GM12878 (cell line): ENCODE results near the gene PHYHIPL. TPM values are rescaled to one million over a fixed set of nuclear protein-coding genes. Genes with fewer than 3 reads are reported as not detected.

ENCODE experiments used
- ATAC-seq: fragments of 200-7000 bp; cut with Tn5 transposase; 3 replicates; pipeline ENCODE4 v1.9.1; 2020; ENCODE audit warnings: mild to moderate bottlenecking, moderate library complexity
- BruUV-seq: library from RNA; stranded (reverse); fragments of 400-500 nt; replicated peaks from 2 replicates; lab custom pipeline; 2021; lab: Mats Ljungman, UMichigan
- CTCF ChIA-PET: fragments of 300-600 bp; sonication (Branson Sonifier 250); formaldehyde crosslinking; extraction: SDS; loops from one replicate; lab custom pipeline; 2021; ENCODE audit warnings: inconsistent platforms; lab: Yijun Ruan, JAX
- POLR2A ChIA-PET: fragments of 350-600 bp; formaldehyde crosslinking; extraction: SDS; loops from one replicate; lab custom pipeline; 2021; ENCODE audit warnings: inconsistent platforms; lab: Charles Lee
- RAD21 ChIA-PET: fragments of 300-600 bp; sonication (Branson Sonifier 250); formaldehyde crosslinking; loops from one replicate; lab custom pipeline; 2023; ENCODE audit warnings: antibody characterized with exemption; ENCODE audit not compliant: unreplicated experiment; lab: Charles Lee
- SMC1A ChIA-PET: fragments of 300-600 bp; sonication (Branson Sonifier 250); formaldehyde crosslinking; loops from one replicate; lab custom pipeline; 2023; ENCODE audit not compliant: unreplicated experiment, uncharacterized antibody; lab: Charles Lee
- DNase-seq: peaks from one replicate; pipeline ENCODE4 v3.0.0-alpha.2; 2011; ENCODE audit warnings: low read depth, low spot score
- FAIRE-seq: peaks from 3 replicates; lab custom pipeline; 2011; peaks lifted over from hg19 to GRCh38; lab: Jason Lieb, UNC
- H2AFZ ChIP-seq: 2 replicates; pipeline ENCODE4 v1.6.0; 2011; ENCODE audit warnings: low read depth, low read length, control low read depth; ENCODE audit not compliant: control insufficient read depth
- H3K27ac ChIP-seq: 2 replicates; pipeline ENCODE4 v1.5.1; 2011; ENCODE audit warnings: control low read depth; ENCODE audit not compliant: control insufficient read depth, insufficient read depth
- H3K27me3 ChIP-seq, 2 experiments: replicated peaks in 1 of 2; 2 replicates each; pipeline versions ENCODE4 v1.6.0 to v1.6.1; 2011; ENCODE audit warnings: low read length in 1 of 2; ENCODE audit not compliant: control insufficient read depth in 2 of 2, insufficient read depth in 2 of 2
- H3K36me3 ChIP-seq, 2 experiments: 2 replicates each; pipeline ENCODE4 v1.5.1; 2011; ENCODE audit warnings: low read length in 1 of 2; ENCODE audit not compliant: control insufficient read depth in 2 of 2, insufficient read depth in 2 of 2
- H3K4me1 ChIP-seq: 2 replicates; pipeline ENCODE4 v1.6.1; 2011; ENCODE audit warnings: mild to moderate bottlenecking, low read length, moderate library complexity, mixed read lengths; ENCODE audit not compliant: control insufficient read depth, insufficient read depth
- H3K4me2 ChIP-seq: 2 replicates; pipeline ENCODE4 v1.6.0; 2011; ENCODE audit warnings: control low read depth; ENCODE audit not compliant: control insufficient read depth, insufficient read depth
- H3K4me3 ChIP-seq: fragments of 200-600 bp; sonication (generic); 2 replicates; pipeline ENCODE4 v1.5.1; 2016
- H3K79me2 ChIP-seq: 2 replicates; pipeline ENCODE4 v1.6.0; 2011; ENCODE audit warnings: low read length; ENCODE audit not compliant: control insufficient read depth, insufficient read depth
- H3K9ac ChIP-seq: 2 replicates; pipeline ENCODE4 v1.8.0; 2011; ENCODE audit warnings: low read length, control low read depth, mixed read lengths; ENCODE audit not compliant: control insufficient read depth, insufficient read depth
- H3K9me3 ChIP-seq: replicated peaks from 3 replicates; pipeline ENCODE4 v1.5.1; 2011; ENCODE audit warnings: mild to moderate bottlenecking, low read length; ENCODE audit not compliant: control insufficient read depth, insufficient read depth
- H4K20me1 ChIP-seq: 2 replicates; pipeline ENCODE4 v1.6.0; 2011; ENCODE audit not compliant: control insufficient read depth, insufficient read depth
- BMI1 ChIP-seq: fragments of 450-650 bp; IDR thresholded peaks from 2 replicates; pipeline ENCODE4 v1.6.1; 2016; ENCODE audit warnings: mild to moderate bottlenecking, moderate library complexity, borderline replicate concordance
- IRF4 ChIP-seq: IDR thresholded peaks from 2 replicates; pipeline ENCODE4 v1.6.1; 2011; ENCODE audit warnings: low read depth, low read length
- MEF2B ChIP-seq: fragments of 450-650 bp; IDR thresholded peaks from 2 replicates; pipeline ENCODE4 v1.6.1; 2018; ENCODE audit warnings: mild to moderate bottlenecking, moderate library complexity; ENCODE audit not compliant: partially characterized antibody, poor library complexity, severe bottlenecking
- NBN ChIP-seq: fragments of 450-650 bp; IDR thresholded peaks from 2 replicates; pipeline ENCODE4 v1.6.1; 2016
- PAX8 ChIP-seq: fragments of 450-650 bp; IDR thresholded peaks from 2 replicates; pipeline ENCODE4 v1.6.1; 2017; ENCODE audit warnings: mild to moderate bottlenecking, moderate library complexity
- SMAD1 ChIP-seq: fragments of 450-650 bp; IDR thresholded peaks from 2 replicates; pipeline ENCODE4 v1.6.1; 2018; ENCODE audit warnings: mild to moderate bottlenecking, low read depth; ENCODE audit not compliant: partially characterized antibody
- SRF ChIP-seq, 2 experiments: IDR thresholded peaks; 2 replicates each; pipeline ENCODE4 v1.6.1; 2011; ENCODE audit warnings: low read depth in 2 of 2, low read length in 2 of 2, mild to moderate bottlenecking in 1 of 2, moderate library complexity in 1 of 2
- WRNIP1 ChIP-seq: IDR thresholded peaks from 2 replicates; pipeline ENCODE4 v1.6.1; 2011; ENCODE audit warnings: low read depth, low read length, improper control_type of control experiment, borderline replicate concordance
- YBX1 ChIP-seq: fragments of 450-650 bp; IDR thresholded peaks from 2 replicates; pipeline ENCODE4 v1.6.1; 2016; ENCODE audit warnings: antibody characterized with exemption
- YY1 ChIP-seq: IDR thresholded peaks from 2 replicates; pipeline ENCODE4 v1.6.1; 2011; ENCODE audit warnings: low read depth, mild to moderate bottlenecking, low read length
- WGBS: methylation state at CpG from one replicate; pipeline ENCODE4 v1.1.6; 2016; ENCODE audit warnings: low lambda C conversion rate; ENCODE audit not compliant: insufficient replicate concordance, insufficient coverage; ENCODE audit errors: missing lambda C conversion rate; 5-methylcytosine and 5-hydroxymethylcytosine counted together
- in situ Hi-C: fragments of 300-500 bp; cut with MboI; formaldehyde crosslinking; loops from 9 replicates; pipeline ENCODE4 v1.14.3; 2018; ENCODE audit warnings: mixed read lengths
- intact Hi-C: fragments of 100-400 bp; cut with micrococcal nuclease; formaldehyde crosslinking; loops from one replicate; pipeline ENCODE4 v1.14.2; 2022; ENCODE audit not compliant: unreplicated experiment
- polyA plus RNA-seq, 11 experiments: library from polyadenylated mRNA; depleted of rRNA in 4 of 11; unstranded in 6 of 11; stranded (reverse) in 5 of 11; fragments of >200 nt; fragmentation: Nextera tagmentation in 4 of 11; fragmentation: Illumina TruSeq in 1 of 11; extraction: Ambion mirVana in 4 of 11; extraction: Trizol in 1 of 11; gene quantifications; 1 replicate in 1 of 11; 2 replicates in 10 of 11; pipeline versions ENCODE4 v1.2.1 to v1.2.3, GENCODE V29; 2011 to 2016; ENCODE audit warnings: inconsistent platforms in 2 of 11, missing spikeins in 2 of 11, low read depth in 1 of 11
- total RNA-seq, 4 experiments: library from RNA; depleted of rRNA in 3 of 4; stranded (reverse); fragments of >200 nt in 3 of 4; fragmentation: Illumina TruSeq in 1 of 4; extraction: Trizol in 1 of 4; gene quantifications; 2 replicates each; pipeline versions ENCODE4 v1.2.1 to v1.2.3, GENCODE V29; 2013 to 2021
- TF ChIP-seq, protein P1 (sequence below): fragments of 150-350 bp; IDR thresholded peaks from 2 replicates; pipeline ENCODE4 v1.6.1; 2016; ENCODE audit warnings: low read depth, low read length
- TF ChIP-seq, protein P2 (sequence below): IDR thresholded peaks from 2 replicates; pipeline ENCODE4 v1.6.1; 2011; ENCODE audit warnings: borderline replicate concordance, low read depth, mild to moderate bottlenecking, moderate library complexity, low read length; ENCODE audit not compliant: insufficient read depth, poor library complexity, severe bottlenecking
- TF ChIP-seq, protein P3 (sequence below): IDR thresholded peaks from 2 replicates; pipeline ENCODE4 v1.6.1; 2011; ENCODE audit warnings: mild to moderate bottlenecking, low read depth, low read length, moderate library complexity; ENCODE audit not compliant: insufficient replicate concordance

PHYHIPL gene
- total and polyA plus RNA-seq, 10 of the 15 experiments (the other 5 are each of a cell fraction or from before 2014, with no cell fraction given) = 0.06 to 0.40 (median 0.18) TPM; not detected in 2

DNA sequence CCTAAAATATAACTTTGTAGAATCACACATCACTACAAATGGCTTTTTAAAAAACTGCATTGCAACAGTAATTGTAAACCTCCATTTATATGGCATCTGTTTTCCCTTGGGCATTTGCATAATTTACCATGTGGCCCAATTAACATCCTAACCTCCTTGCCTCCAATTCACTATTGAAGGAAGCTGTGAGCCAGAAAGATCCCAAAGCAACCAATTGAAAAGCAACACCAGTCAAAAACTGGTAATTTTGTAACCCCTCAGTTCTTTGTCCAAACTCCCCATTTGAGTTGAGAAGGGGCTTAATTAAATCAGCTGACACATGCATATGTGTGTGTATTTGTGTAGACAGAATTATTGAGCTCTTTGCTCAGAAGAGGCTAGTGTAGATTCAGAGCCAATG lies 95.6 kb downstream of the PHYHIPL start:
- Histone ChIP-seq H3K27ac (no peak overlapping the region), H3K27me3 (no peaks in the 10 kb centered on the region), H3K36me3 (no peaks in the 10 kb centered on the region), H3K4me3 (no peak overlapping the region), H3K4me1 (no peaks in the 10 kb centered on the region), H3K9me3 (no peaks in the 10 kb centered on the region), H3K79me2 (no peaks in the 10 kb centered on the region), H2AFZ (no peak overlapping the region), H3K4me2 (no peak overlapping the region), H4K20me1 (no peaks in the 10 kb centered on the region), H3K9ac (no peak overlapping the region)
- POLR2A ChIA-PET = no interaction called here
- DNase-seq (no peak), FAIRE-seq (no peak), ATAC-seq (no peak)
- SMC1A ChIA-PET = interaction anchor here (0.8 kb wide), 1 partner anchor 74 kb away, joined by 3 read pairs; no protein-coding TSS in a partner anchor
- no TSS peak for BruUV-seq
- TF ChIP-seq YBX1 (no peak), BMI1 (no peak), IRF4 (no peak)
- intact Hi-C loops = no loop called here
- CTCF ChIA-PET = no interaction called here
- RAD21 ChIA-PET = no interaction called here
- in situ Hi-C loops = no loop called here

DNA sequence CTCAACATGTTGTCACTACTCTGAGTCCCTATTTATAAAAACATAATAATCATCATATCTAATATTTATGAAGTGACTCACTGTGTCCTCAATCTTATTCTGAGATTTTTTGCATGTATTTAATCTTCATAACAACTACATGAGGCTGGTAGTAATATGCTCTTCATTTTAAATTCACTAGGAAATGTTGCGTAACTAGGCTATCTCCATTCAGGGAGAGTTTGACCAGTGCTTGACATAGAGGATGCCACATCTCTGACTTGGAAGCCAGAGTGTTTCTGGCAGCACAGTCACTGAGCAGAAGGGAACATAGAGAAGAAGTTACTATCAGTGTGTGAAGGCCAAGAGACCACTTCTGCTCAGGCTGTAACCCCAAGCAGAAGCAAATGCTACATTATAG lies 97.0 kb downstream of the PHYHIPL start:
- DNase-seq (no peak), ATAC-seq (no peak), FAIRE-seq (no peak)
- Histone ChIP-seq H4K20me1 (no peaks in the 10 kb centered on the region), H3K4me3 (no peak overlapping the region), H3K4me1 (no peaks in the 10 kb centered on the region), H3K27me3 (no peaks in the 10 kb centered on the region), H3K27ac (no peak overlapping the region), H2AFZ (no peak overlapping the region), H3K9me3 (no peaks in the 10 kb centered on the region), H3K9ac (no peak overlapping the region), H3K79me2 (no peaks in the 10 kb centered on the region), H3K4me2 (no peak overlapping the region), H3K36me3 (no peaks in the 10 kb centered on the region)
- BruUV-seq = no TSS peak
- ChIA-PET CTCF (no interaction called here), SMC1A (no interaction called here), RAD21 (no interaction called here), POLR2A (no interaction called here)
- in situ Hi-C loops (no loop called here), intact Hi-C loops (no loop called here)
- 48% methylated on average over 1 of the region's 1 CpG for WGBS
- TF ChIP-seq SMAD1 (no peak), WRNIP1 (no peak), SRF (IDR thresholded peaks at IDR 0.05; ENCODE audit: low read depth in 2 of 2, low read length in 2 of 2) (no peak), PAX8 (no peak), MEF2B (no peak), NBN (no peak), YY1 (no peak)
- TF ChIP-seq, protein P1, sequence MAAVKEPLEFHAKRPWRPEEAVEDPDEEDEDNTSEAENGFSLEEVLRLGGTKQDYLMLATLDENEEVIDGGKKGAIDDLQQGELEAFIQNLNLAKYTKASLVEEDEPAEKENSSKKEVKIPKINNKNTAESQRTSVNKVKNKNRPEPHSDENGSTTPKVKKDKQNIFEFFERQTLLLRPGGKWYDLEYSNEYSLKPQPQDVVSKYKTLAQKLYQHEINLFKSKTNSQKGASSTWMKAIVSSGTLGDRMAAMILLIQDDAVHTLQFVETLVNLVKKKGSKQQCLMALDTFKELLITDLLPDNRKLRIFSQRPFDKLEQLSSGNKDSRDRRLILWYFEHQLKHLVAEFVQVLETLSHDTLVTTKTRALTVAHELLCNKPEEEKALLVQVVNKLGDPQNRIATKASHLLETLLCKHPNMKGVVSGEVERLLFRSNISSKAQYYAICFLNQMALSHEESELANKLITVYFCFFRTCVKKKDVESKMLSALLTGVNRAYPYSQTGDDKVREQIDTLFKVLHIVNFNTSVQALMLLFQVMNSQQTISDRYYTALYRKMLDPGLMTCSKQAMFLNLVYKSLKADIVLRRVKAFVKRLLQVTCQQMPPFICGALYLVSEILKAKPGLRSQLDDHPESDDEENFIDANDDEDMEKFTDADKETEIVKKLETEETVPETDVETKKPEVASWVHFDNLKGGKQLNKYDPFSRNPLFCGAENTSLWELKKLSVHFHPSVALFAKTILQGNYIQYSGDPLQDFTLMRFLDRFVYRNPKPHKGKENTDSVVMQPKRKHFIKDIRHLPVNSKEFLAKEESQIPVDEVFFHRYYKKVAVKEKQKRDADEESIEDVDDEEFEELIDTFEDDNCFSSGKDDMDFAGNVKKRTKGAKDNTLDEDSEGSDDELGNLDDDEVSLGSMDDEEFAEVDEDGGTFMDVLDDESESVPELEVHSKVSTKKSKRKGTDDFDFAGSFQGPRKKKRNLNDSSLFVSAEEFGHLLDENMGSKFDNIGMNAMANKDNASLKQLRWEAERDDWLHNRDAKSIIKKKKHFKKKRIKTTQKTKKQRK = no peak
- TF ChIP-seq, protein P2, sequence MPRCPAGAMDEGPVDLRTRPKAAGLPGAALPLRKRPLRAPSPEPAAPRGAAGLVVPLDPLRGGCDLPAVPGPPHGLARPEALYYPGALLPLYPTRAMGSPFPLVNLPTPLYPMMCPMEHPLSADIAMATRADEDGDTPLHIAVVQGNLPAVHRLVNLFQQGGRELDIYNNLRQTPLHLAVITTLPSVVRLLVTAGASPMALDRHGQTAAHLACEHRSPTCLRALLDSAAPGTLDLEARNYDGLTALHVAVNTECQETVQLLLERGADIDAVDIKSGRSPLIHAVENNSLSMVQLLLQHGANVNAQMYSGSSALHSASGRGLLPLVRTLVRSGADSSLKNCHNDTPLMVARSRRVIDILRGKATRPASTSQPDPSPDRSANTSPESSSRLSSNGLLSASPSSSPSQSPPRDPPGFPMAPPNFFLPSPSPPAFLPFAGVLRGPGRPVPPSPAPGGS = no peak
- TF ChIP-seq, protein P3, sequence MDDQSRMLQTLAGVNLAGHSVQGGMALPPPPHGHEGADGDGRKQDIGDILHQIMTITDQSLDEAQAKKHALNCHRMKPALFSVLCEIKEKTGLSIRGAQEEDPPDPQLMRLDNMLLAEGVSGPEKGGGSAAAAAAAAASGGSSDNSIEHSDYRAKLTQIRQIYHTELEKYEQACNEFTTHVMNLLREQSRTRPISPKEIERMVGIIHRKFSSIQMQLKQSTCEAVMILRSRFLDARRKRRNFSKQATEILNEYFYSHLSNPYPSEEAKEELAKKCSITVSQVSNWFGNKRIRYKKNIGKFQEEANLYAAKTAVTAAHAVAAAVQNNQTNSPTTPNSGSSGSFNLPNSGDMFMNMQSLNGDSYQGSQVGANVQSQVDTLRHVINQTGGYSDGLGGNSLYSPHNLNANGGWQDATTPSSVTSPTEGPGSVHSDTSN = no peak
